BLaER1 treated with 17β-estradiol and CSF1 and Interleukin-3, amounts not matched to agents 10 nM and 100 nM (cell line): ENCODE data around the gene RNF38.

Experiments used
- H3K27ac ChIP-seq, 11 experiments: shearing (Covaris generic); formaldehyde crosslinking; 2 replicates each; pipeline ENCODE4 v1.8.1; 2022
- H3K27me3 ChIP-seq, 11 experiments: shearing (Covaris generic); formaldehyde crosslinking; 2 replicates each; pipeline ENCODE4 v1.8.1; 2022
- H3K36me3 ChIP-seq, 11 experiments: shearing (Covaris generic); formaldehyde crosslinking; 2 replicates each; pipeline ENCODE4 v1.8.1; 2022
- H3K4me1 ChIP-seq, 10 experiments: shearing (Covaris generic); formaldehyde crosslinking; 2 replicates each; pipeline ENCODE4 v1.8.1; 2022
- H3K4me2 ChIP-seq, 11 experiments: shearing (Covaris generic); formaldehyde crosslinking; 2 replicates each; pipeline ENCODE4 v1.8.1; 2022
- H3K4me3 ChIP-seq, 10 experiments: shearing (Covaris generic); formaldehyde crosslinking; 2 replicates each; pipeline ENCODE4 v1.8.1; 2022
- H3K9ac ChIP-seq, 11 experiments: shearing (Covaris generic); formaldehyde crosslinking; 2 replicates each; pipeline ENCODE4 v1.8.1; 2022
- H3K9me3 ChIP-seq, 11 experiments: shearing (Covaris generic); formaldehyde crosslinking; replicated peaks in 1 of 11; 2 replicates each; pipeline ENCODE4 v1.8.1; 2022
- H4K20me1 ChIP-seq, 11 experiments: shearing (Covaris generic); formaldehyde crosslinking; 2 replicates each; pipeline ENCODE4 v1.8.1; 2022
- Cebpa-rat ChIP-seq, 11 experiments: shearing (Covaris generic); IDR thresholded peaks; 2 replicates each; pipeline ENCODE4 v1.8.1; 2022

The RNF38 gene

GRCh38 chr9:36364577-36364976 lies 35.5 kb downstream of the RNF38 start:
- Histone ChIP-seq H3K4me2 (no peak overlapping the region), H3K4me1 (no peaks in the 10 kb centered on the region), H3K36me3 (peaks cover 78 to 89% (median 84%) of the 10 kb centered on the region in 11 experiments), H3K4me3 (no peak overlapping the region), H3K9ac (no peak overlapping the region), H3K27me3 (no peaks in the 10 kb centered on the region), H3K27ac (no peak overlapping the region), H4K20me1 (peaks cover 0 to 72% (median 18%) of the 10 kb centered on the region in 11 experiments; a peak in 14 of 22 replicates), H3K9me3 (no peaks in the 10 kb centered on the region)
- no peak for TF ChIP-seq Cebpa-rat (IDR thresholded peaks at IDR 0.05)

DNA sequence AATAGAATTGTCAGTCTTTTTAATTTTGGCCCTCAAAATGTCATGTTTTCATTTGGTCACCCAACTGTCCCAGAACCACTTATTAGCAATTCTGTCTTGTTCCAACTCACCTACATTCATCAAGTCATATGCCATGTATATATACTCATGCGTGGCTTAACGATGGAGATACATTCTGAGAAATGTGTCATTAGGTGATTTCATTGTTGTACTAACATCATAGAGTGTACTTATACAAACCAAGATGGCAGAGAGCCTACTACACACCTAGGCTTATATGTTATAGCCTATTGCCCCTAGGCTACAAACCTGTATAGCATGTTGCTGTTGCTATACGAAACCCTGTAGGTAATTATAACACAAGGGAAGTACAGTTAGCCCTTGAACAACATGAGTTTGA lies 36.6 kb downstream of the RNF38 start:
- Histone ChIP-seq H4K20me1 (peaks cover under 1 to 71% (median 25%) of the 10 kb centered on the region in 11 experiments; a peak in 14 of 22 replicates), H3K36me3 (peaks cover 69 to 89% (median 83%) of the 10 kb centered on the region in 11 experiments), H3K4me1 (no peaks in the 10 kb centered on the region)

DNA sequence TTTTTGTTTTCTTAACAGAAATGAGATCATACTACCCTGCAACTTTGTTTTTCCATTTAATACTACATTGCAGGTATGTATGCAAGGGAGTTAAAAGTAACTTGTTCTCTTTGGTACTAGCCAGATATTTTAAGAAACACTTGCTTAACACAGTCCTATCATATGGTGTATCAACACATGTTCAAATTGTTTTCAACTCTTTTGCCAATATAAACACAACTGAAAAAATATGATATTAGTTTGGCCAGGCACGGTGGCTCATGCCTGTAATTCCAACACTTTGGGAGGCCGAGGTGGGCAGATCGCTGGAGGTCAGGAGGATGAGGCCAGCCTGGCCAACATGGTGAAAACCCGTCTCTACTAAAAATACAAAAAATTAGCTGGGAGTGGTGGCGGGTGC lies 41.6 kb downstream of the RNF38 start:
- Histone ChIP-seq H3K4me2 (no peak overlapping the region), H3K27me3 (no peaks in the 10 kb centered on the region), H4K20me1 (peaks cover 0 to 55% (median 11%) of the 10 kb centered on the region in 11 experiments; a peak in 11 of 22 replicates), H3K27ac (no peak overlapping the region), H3K9ac (no peak overlapping the region), H3K9me3 (no peaks in the 10 kb centered on the region), H3K4me1 (no peaks in the 10 kb centered on the region), H3K4me3 (no peak overlapping the region), H3K36me3 (peaks cover 72 to 89% (median 84%) of the 10 kb centered on the region in 11 experiments)
- no peak for TF ChIP-seq Cebpa-rat (IDR thresholded peaks at IDR 0.05)

More for the DNA sequence above, 36.6 kb downstream of the RNF38 start:
- Histone ChIP-seq H3K4me2 (no peak overlapping the region), H3K9me3 (no peaks in the 10 kb centered on the region), H3K9ac (no peak overlapping the region), H3K27me3 (no peaks in the 10 kb centered on the region), H3K4me3 (no peak overlapping the region), H3K27ac (no peak overlapping the region)
- TF ChIP-seq Cebpa-rat (IDR thresholded peaks at IDR 0.05) = no peak

- TF ChIP-seq Cebpa-rat (IDR thresholded peaks at IDR 0.05) = no peak
- H4K20me1 ChIP-seq = peaks cover 0 to 62% (median 12%) of the 10 kb centered on the region in 11 experiments; a peak in 11 of 22 replicates
- no peak overlapping the region for H3K9ac ChIP-seq
- no peak overlapping the region for H3K4me3 ChIP-seq
- H3K27ac ChIP-seq = no peak overlapping the region
- no peak overlapping the region for H3K4me2 ChIP-seq
- H3K36me3 ChIP-seq = peaks cover 81 to 97% (median 92%) of the 10 kb centered on the region in 11 experiments
- peaks cover 0 to 5% (median 4%) of the 10 kb centered on the region in 10 experiments; a peak in 17 of 20 replicates for H3K4me1 ChIP-seq
- no peaks in the 10 kb centered on the region for H3K27me3 ChIP-seq
- no peaks in the 10 kb centered on the region for H3K9me3 ChIP-seq
Measured at GRCh38 chr9:36357639-36358038, 42.4 kb downstream of the RNF38 start.

GRCh38 chr9:36346569-36346968 lies 53.5 kb downstream of the RNF38 start:
- Histone ChIP-seq H3K27ac (peak overlapping the region in 3 of 11 experiments; percentile 5 to 51 (median 32); a peak in 2 of 22 replicates), H3K9ac (no peak overlapping the region), H4K20me1 (peaks cover 0 to 10% (median 0%) of the 10 kb centered on the region in 11 experiments; a peak in 1 of 22 replicates), H3K4me3 (no peak overlapping the region), H3K4me1 (peaks cover 2 to 19% (median 7%) of the 10 kb centered on the region in 10 experiments; a peak in 19 of 20 replicates), H3K4me2 (no peak overlapping the region; a peak in 1 of 22 replicates), H3K36me3 (peaks cover 99 to 100% (median 100%) of the 10 kb centered on the region in 11 experiments), H3K27me3 (no peaks in the 10 kb centered on the region), H3K9me3 (no peaks in the 10 kb centered on the region)
- TF ChIP-seq Cebpa-rat (IDR thresholded peaks at IDR 0.05) = peak in 1 of 11 experiments; percentile 35; a peak in 1 of 22 replicates

GRCh38 chr9:36345103-36345846 lies 54.8 kb downstream of the RNF38 start:
- H3K36me3 ChIP-seq = peaks cover 99 to 100% (median 100%) of the 10 kb centered on the region in 11 experiments
- 0 out of 22 replicates have a peak, but pooled peaks cover 0 to 6% (median 0%) of the 10 kb centered on the region in 11 experiments for H4K20me1 ChIP-seq
- H3K4me3 ChIP-seq = no peak overlapping the region
- H3K27me3 ChIP-seq = no peaks in the 10 kb centered on the region
- no peak overlapping the region for H3K4me2 ChIP-seq
- peaks cover 0 to 11% (median 0%) of the 10 kb centered on the region in 10 experiments; a peak in 3 of 20 replicates for H3K4me1 ChIP-seq
- TF ChIP-seq Cebpa-rat (IDR thresholded peaks at IDR 0.05) = no peak
- no peaks in the 10 kb centered on the region for H3K9me3 ChIP-seq
- H3K27ac ChIP-seq = no peak overlapping the region
- H3K9ac ChIP-seq = no peak overlapping the region

DNA sequence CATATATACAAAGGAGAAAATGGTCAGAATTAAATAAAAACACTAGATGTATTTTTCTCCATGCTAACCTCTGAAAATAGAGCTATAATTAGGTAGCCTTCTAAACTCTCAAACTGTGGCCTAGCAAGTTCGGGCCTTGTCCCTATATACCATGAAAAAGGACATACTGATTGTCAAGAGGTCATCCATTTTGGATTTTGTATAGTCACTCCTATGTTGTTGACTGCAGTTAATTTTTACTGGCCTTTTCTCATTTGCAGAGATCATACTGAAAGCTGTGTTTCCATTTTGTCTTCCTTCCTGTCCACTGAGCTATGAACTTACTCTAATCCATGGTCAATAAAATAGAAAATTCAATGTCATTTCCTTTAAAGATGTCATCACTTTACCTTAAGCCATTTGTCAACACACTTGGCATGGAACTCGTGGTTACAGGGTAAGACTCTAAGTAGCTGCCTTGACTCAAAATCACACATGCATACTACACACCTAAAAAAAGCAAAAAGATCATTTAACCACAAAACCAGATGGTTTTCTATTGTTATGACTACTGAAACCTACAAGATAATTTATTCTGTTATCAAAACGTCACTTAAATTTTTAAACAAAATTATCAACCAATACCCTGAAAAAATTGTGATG lies 58.0 kb downstream of the RNF38 start:
- Histone ChIP-seq H3K4me2 (no peak overlapping the region), H3K9me3 (no peaks in the 10 kb centered on the region), H3K27ac (peak overlapping the region in 1 of 11 experiments; percentile 27; a peak in 1 of 22 replicates), H3K4me3 (no peak overlapping the region), H3K9ac (no peak overlapping the region), H3K4me1 (peaks cover 0 to 11% (median 0%) of the 10 kb centered on the region in 10 experiments; a peak in 3 of 20 replicates), H3K27me3 (no peaks in the 10 kb centered on the region), H4K20me1 (no peaks in the 10 kb centered on the region), H3K36me3 (peaks cover 95 to 100% (median 99%) of the 10 kb centered on the region in 11 experiments)
- no peak for TF ChIP-seq Cebpa-rat (IDR thresholded peaks at IDR 0.05)

- TF ChIP-seq Cebpa-rat (IDR thresholded peaks at IDR 0.05) = no peak
- Histone ChIP-seq H3K27ac (no peak overlapping the region), H3K9ac (no peak overlapping the region), H3K4me2 (no peak overlapping the region), H3K4me1 (peaks cover 0 to 11% (median 0%) of the 10 kb centered on the region in 10 experiments; a peak in 1 of 20 replicates), H3K36me3 (peaks cover 81 to 99% (median 87%) of the 10 kb centered on the region in 11 experiments), H3K4me3 (no peak overlapping the region), H4K20me1 (no peaks in the 10 kb centered on the region), H3K9me3 (no peaks in the 10 kb centered on the region), H3K27me3 (no peaks in the 10 kb centered on the region)
Measured at GRCh38 chr9:36337865-36338264, 62.2 kb downstream of the RNF38 start.

DNA sequence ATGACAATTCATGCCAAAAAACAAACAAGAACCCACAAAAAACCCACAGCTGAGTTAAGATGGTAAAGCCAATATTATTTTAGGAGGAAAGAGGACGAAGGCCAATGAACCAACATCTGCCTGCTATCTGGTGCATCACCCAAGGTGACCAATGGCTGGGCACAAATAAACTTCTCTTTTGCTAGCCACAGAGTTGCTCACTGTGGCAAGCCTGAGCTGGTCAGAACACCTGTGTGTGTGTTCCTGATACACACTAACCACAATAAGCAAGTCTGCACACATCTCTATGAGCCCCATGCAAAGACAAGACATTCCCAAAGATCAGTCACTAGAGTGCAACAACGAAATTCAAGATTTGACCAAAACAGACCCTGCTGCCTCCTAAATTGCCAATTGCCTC lies 63.1 kb downstream of the RNF38 start:
- peak overlapping the region in 1 of 11 experiments; percentile 3; a peak in 1 of 22 replicates for H3K27ac ChIP-seq
- no peaks in the 10 kb centered on the region for H3K9me3 ChIP-seq
- H4K20me1 ChIP-seq = no peaks in the 10 kb centered on the region
- H3K9ac ChIP-seq = no peak overlapping the region
- no peak for TF ChIP-seq Cebpa-rat (IDR thresholded peaks at IDR 0.05)
- H3K4me1 ChIP-seq = peaks cover 0 to 2% (median 0%) of the 10 kb centered on the region in 10 experiments; a peak in 1 of 20 replicates
- H3K4me2 ChIP-seq = no peak overlapping the region
- no peak overlapping the region for H3K4me3 ChIP-seq
- no peaks in the 10 kb centered on the region for H3K27me3 ChIP-seq
- peaks cover 73 to 90% (median 79%) of the 10 kb centered on the region in 11 experiments for H3K36me3 ChIP-seq
